PFSK-1 (cell line): ENCODE data around the gene DAAM1.

Experiments used
- FOXP2 ChIP-seq: optimal IDR thresholded peaks from 2 replicates; pipeline ENCODE3; 2011; ENCODE audit warnings: borderline replicate concordance, control low read depth, inconsistent platforms; ENCODE audit not compliant: insufficient read depth; ENCODE audit errors: extremely low read length, extremely low read depth
- POLR2AphosphoS5 ChIP-seq: IDR thresholded peaks from 2 replicates; pipeline ENCODE4 v1.6.1; 2012; ENCODE audit warnings: low read depth, mild to moderate bottlenecking, control low read depth, low read length, moderate library complexity
- SIN3A ChIP-seq: IDR thresholded peaks from 2 replicates; pipeline ENCODE4 v1.6.1; 2012; ENCODE audit warnings: mild to moderate bottlenecking, low read length, moderate library complexity, borderline replicate concordance; ENCODE audit not compliant: insufficient read depth
- TAF1 ChIP-seq: IDR thresholded peaks from 2 replicates; pipeline ENCODE4 v1.6.1; 2012; ENCODE audit warnings: low read length, control low read depth, borderline replicate concordance; ENCODE audit not compliant: insufficient read depth
- TF ChIP-seq, protein P1 (sequence below), 2 experiments: IDR thresholded peaks; 2 replicates each; pipeline versions ENCODE4 v1.6.1 to v1.8.0; 2011 to 2012; ENCODE audit warnings: low read depth in 2 of 2, low read length in 2 of 2, control low read depth in 1 of 2, inconsistent platforms in 1 of 2, mild to moderate bottlenecking in 1 of 2, moderate library complexity in 1 of 2; ENCODE audit not compliant: insufficient read depth in 1 of 2

The DAAM1 gene

DNA sequence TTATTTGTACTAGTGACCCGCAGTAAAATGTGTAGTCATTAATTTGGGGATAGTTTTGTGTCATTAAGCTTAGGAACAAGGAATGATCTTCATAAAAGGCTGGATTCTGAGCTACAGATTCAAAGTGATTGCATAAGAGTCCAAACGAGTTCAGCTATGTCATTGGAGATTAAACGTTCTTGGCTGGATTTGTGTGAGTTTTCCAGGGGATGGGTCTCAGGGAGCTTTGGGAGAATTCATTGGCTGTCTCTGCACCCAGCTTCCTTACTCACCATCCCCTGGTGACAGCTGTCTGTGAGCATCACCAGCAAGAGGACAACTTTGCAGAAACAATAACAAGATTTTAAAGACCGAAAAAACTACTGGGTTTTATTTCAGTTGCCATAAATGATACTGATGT lies 130.4 kb downstream of the DAAM1 start:
- TF ChIP-seq, protein P1, sequence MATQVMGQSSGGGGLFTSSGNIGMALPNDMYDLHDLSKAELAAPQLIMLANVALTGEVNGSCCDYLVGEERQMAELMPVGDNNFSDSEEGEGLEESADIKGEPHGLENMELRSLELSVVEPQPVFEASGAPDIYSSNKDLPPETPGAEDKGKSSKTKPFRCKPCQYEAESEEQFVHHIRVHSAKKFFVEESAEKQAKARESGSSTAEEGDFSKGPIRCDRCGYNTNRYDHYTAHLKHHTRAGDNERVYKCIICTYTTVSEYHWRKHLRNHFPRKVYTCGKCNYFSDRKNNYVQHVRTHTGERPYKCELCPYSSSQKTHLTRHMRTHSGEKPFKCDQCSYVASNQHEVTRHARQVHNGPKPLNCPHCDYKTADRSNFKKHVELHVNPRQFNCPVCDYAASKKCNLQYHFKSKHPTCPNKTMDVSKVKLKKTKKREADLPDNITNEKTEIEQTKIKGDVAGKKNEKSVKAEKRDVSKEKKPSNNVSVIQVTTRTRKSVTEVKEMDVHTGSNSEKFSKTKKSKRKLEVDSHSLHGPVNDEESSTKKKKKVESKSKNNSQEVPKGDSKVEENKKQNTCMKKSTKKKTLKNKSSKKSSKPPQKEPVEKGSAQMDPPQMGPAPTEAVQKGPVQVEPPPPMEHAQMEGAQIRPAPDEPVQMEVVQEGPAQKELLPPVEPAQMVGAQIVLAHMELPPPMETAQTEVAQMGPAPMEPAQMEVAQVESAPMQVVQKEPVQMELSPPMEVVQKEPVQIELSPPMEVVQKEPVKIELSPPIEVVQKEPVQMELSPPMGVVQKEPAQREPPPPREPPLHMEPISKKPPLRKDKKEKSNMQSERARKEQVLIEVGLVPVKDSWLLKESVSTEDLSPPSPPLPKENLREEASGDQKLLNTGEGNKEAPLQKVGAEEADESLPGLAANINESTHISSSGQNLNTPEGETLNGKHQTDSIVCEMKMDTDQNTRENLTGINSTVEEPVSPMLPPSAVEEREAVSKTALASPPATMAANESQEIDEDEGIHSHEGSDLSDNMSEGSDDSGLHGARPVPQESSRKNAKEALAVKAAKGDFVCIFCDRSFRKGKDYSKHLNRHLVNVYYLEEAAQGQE (IDR thresholded peaks at IDR 0.05; ENCODE audit: insufficient read depth in 1 of 2, low read depth in 2 of 2, low read length in 2 of 2), result no peak
- TF ChIP-seq TAF1 (no peak), FOXP2 (no peak), POLR2AphosphoS5 (no peak), SIN3A (no peak)

DNA sequence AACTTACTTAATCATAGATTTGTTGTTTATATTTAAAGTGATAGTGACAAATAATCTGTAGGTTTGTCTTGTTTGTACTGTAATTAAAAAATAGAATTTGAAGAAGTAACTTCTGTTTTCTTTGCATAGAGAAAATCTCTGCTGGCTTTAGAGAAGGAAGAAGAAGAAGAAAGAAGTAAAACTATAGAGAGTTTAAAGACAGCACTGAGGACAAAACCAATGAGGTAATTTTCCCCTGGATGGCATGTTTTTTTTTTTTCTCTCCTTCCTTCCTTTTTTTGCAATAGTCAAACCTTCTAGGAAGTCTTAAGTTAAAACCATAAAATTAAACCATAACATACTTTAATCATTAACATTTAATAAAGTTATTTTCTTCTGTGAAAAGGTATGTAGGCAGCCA lies 131.9 kb downstream of the DAAM1 start:
- TF ChIP-seq FOXP2, result no peak
- no peak for TF ChIP-seq SIN3A
- TF ChIP-seq POLR2AphosphoS5, result no peak
- TF ChIP-seq, protein P1 (IDR thresholded peaks at IDR 0.05; ENCODE audit: insufficient read depth in 1 of 2, low read depth in 2 of 2, low read length in 2 of 2), result no peak
- no peak for TF ChIP-seq TAF1

DNA sequence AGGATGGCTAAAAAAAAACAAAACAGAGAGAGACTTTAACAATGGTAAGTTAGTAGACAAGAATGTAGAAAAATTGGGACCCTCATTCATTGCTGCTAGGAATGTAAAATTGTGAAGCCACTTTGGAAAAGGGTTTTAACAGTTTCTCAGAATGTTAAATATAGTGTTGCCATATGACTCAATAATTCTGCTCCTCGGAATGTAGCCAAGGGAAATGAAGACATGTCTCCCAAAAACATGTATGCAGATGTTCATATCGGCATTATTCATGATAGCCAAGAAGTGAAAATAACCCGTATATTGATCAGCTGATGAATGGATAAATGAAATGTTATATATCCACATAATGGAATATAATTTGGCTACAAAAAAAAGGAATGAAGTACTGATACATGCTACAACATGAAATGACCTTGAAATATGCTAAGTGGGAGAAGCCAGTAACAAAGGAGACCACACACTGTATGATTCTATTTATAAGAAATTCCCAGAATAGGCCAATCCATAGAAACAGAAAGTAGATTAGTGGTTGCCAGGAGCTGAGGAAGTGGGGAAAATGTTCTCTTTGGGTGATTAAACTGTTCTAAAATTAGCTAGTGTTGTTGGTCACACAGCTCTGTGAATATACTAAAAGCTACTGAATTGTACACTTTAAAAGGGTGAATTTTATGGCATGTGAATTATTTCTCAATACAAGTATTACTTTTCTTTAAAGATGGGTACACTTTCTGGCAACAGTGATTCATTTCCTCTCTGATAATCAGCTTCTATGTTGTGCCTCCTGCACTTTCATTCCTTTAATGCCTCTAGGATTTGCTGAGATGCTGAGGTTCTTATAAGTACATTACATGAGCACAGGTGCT lies 132.5 kb downstream of the DAAM1 start:
- TF ChIP-seq TAF1 (no peak), FOXP2 (no peak), POLR2AphosphoS5 (no peak), SIN3A (no peak)
- TF ChIP-seq, protein P1 (IDR thresholded peaks at IDR 0.05; ENCODE audit: insufficient read depth in 1 of 2, low read depth in 2 of 2, low read length in 2 of 2), result no peak

DNA sequence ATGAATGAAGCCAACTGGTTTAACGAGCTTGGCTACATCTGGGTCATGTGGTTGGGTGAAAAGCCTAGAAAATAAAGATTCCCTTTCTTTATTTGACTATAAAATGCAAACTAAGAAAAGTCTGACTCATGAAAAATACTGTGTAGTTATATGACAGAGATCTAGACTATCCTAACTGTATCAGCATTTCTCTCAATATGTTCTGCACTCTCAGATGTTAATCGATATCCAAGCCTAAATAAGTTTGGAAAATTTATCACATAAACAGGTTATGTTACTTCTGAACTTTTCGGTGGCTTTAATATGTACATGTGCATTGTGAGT lies 133.1 kb downstream of the DAAM1 start:
- TF ChIP-seq, protein P1 (IDR thresholded peaks at IDR 0.05; ENCODE audit: insufficient read depth in 1 of 2, low read depth in 2 of 2, low read length in 2 of 2), result no peak

DNA sequence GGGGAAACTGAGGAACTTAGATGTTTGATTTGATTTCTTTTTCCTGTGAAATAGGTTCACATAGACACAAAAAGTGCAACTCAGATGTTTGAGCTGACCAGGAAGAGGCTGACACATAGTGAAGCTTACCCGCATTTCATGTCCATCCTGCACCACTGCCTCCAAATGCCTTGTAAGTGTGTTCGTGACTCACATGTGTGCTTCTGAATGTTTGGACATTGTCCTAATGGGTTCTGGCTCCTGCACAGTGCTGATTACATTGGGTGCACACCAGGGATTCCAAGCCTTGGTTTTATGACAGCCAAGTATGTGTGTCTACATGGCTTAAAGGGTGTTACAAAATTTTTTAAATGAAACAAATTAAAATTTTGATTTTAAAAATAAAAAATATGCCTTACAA lies 137.4 kb downstream of the DAAM1 start:
- TF ChIP-seq, protein P1 (IDR thresholded peaks at IDR 0.05; ENCODE audit: insufficient read depth in 1 of 2, low read depth in 2 of 2, low read length in 2 of 2), result no peak
- TF ChIP-seq POLR2AphosphoS5, result no peak
- no peak for TF ChIP-seq SIN3A
- TF ChIP-seq TAF1, result no peak
- no peak for TF ChIP-seq FOXP2
